Smooth muscle cell of the pulmonary artery (primary cell): Measurements from ENCODE around the gene IL36A. TPM values are rescaled to one million over a fixed set of nuclear protein-coding genes. Genes with fewer than 3 reads are reported as not detected.

Experiments used
- total RNA-seq: library from RNA; depleted of rRNA; stranded (reverse); fragments of >200 nt; gene quantifications from 2 replicates; pipeline ENCODE4 v1.2.3, GENCODE V29; 2014

Gene IL36A, protein sequence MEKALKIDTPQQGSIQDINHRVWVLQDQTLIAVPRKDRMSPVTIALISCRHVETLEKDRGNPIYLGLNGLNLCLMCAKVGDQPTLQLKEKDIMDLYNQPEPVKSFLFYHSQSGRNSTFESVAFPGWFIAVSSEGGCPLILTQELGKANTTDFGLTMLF
- total RNA-seq: not detected in 2 replicates

GRCh38 chr2:113005030-113005509, at the start of gene IL36A:
IL36A (plus strand) TSS chr2:113005459; CDS start chr2:113005872, 413 bp downstream.

GRCh38 chr2:112977559-112978056, 27.7 kb upstream of the IL36A start, which contains the start of gene IL36G:
IL36G (plus strand) TSS chr2:112978006; CDS start chr2:112978639, 633 bp downstream.

DNA sequence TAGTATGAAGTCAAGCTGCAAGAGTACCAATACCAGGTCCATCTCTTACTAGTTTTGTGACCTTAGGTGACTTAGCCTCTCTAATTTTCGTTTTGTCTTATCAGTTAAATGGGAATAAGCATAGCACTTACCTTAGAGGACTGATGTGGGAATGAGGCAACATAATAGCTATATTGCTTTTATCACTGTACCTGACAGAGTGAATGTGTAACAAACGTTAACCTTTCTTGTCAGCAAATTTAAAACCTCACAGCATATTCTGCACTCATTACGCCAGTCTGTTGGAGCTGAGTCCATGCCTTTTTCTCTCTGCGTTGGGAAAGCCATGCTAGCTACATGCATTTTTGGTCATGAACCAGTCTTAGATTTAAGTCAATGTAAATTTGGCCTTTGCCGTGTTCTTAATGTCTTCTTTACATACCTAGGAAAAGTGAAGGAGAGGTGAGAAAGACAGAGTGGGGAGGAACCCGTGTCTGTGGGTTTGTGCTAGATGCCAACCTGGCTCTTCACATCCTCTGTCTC, 47.2 kb downstream of the IL36A start, which contains the start of gene IL36B:
TSS of gene IL36B (minus strand) at position 472 of the 522 bp plus-strand sequence.

Other genes with a start within 250 kb of the IL36A start
- 1.3 and 4.0 TPM in 2 replicates for gene CKAP2L, start 240.8 kb upstream of the IL36A start, total RNA-seq
- 0.85 and 2.7 TPM in 2 replicates for gene IL1A, start 221.0 kb upstream of the IL36A start, total RNA-seq
- 2.6 and 11.9 TPM in 2 replicates for gene IL1B, start 168.7 kb upstream of the IL36A start, total RNA-seq
- not detected in 2 replicates for gene IL37, start 94.3 kb upstream of the IL36A start, total RNA-seq
- not detected in 2 replicates for gene IL36G, start 27.5 kb upstream of the IL36A start, total RNA-seq
- not detected in 2 replicates for gene IL36B, start 47.4 kb downstream of the IL36A start, total RNA-seq
- gene IL36RN, start 53.7 kb downstream of the IL36A start, total RNA-seq: not detected in 2 replicates
- gene IL1F10, start 62.5 kb downstream of the IL36A start, total RNA-seq: not detected in 2 replicates
- not detected in 2 replicates for gene IL1RN, start 122.1 kb downstream of the IL36A start, total RNA-seq
- gene PSD4, start 168.5 kb downstream of the IL36A start, total RNA-seq: 0.72 and 1.4 TPM in 2 replicates